Liver (tissue), 9 donors: ENCODE measurements around the gene MMS19. TPM values are rescaled to one million over a fixed set of nuclear protein-coding genes. Genes with fewer than 3 reads are reported as not detected.

Experiments used
- DNase-seq: peaks from one replicate; pipeline ENCODE4 v3.0.0-alpha.2; 2017; ENCODE audit warnings: low spot score
- H3K27ac ChIP-seq, 2 donors: one replicate each; pipeline ENCODE4 v1.7.0; 2013; ENCODE audit warnings: inconsistent platforms in 2 of 2, low read length in 2 of 2, control low read depth in 1 of 2, low read depth in 1 of 2, mild to moderate bottlenecking in 1 of 2
- H3K27me3 ChIP-seq, 4 donors: one replicate each; pipeline versions ENCODE4 v1.6.1 to v1.7.0; 2013; ENCODE audit warnings: low read length in 3 of 4, inconsistent platforms in 1 of 4, mild to moderate bottlenecking in 1 of 4, moderate library complexity in 1 of 4; ENCODE audit not compliant: control insufficient read depth in 4 of 4, insufficient read depth in 4 of 4
- H3K36me3 ChIP-seq, 4 donors: one replicate each; pipeline versions ENCODE4 v1.6.1 to v1.7.0; 2013; ENCODE audit warnings: low read length in 3 of 4, mild to moderate bottlenecking in 3 of 4, low read depth in 1 of 4, moderate library complexity in 1 of 4; ENCODE audit not compliant: control insufficient read depth in 4 of 4, insufficient read depth in 3 of 4
- H3K4me1 ChIP-seq, 4 donors: one replicate each; pipeline versions ENCODE4 v1.6.1 to v1.7.0; 2013; ENCODE audit warnings: low read length in 3 of 4, mild to moderate bottlenecking in 3 of 4, moderate library complexity in 1 of 4; ENCODE audit not compliant: control insufficient read depth in 4 of 4, insufficient read depth in 4 of 4
- H3K4me3 ChIP-seq, 3 donors: one replicate each; pipeline versions ENCODE4 v1.6.1 to v1.7.0; 2013; ENCODE audit warnings: low read length in 3 of 3, control low read depth in 1 of 3, low read depth in 1 of 3, mild to moderate bottlenecking in 1 of 3
- H3K9ac ChIP-seq, 2 donors: one replicate each; pipeline ENCODE4 v1.7.0; 2013; ENCODE audit warnings: low read length in 2 of 2, mild to moderate bottlenecking in 2 of 2, moderate library complexity in 2 of 2, control low read depth in 1 of 2, low read depth in 1 of 2
- H3K9me3 ChIP-seq, 4 donors: one replicate each; pipeline versions ENCODE4 v1.6.1 to v1.7.0; 2013; ENCODE audit warnings: low read length in 3 of 4; ENCODE audit not compliant: control insufficient read depth in 4 of 4
- FOXA2 ChIP-seq: IDR thresholded peaks from 2 replicates; pipeline ENCODE4 v1.6.1; 2016; ENCODE audit warnings: antibody characterized with exemption
- GABPA ChIP-seq, 2 donors: IDR thresholded peaks in 1 of 2; conservative IDR thresholded peaks in 1 of 2; 2 replicates each; pipeline ENCODE4 v1.6.1; 2016; ENCODE audit warnings: antibody characterized with exemption in 2 of 2, mild to moderate bottlenecking in 1 of 2, moderate library complexity in 1 of 2
- HNF4G ChIP-seq: IDR thresholded peaks from 2 replicates; pipeline ENCODE4 v1.6.1; 2016; ENCODE audit warnings: antibody characterized with exemption
- RXRA ChIP-seq, 2 donors: IDR thresholded peaks; 2 replicates each; pipeline ENCODE4 v1.6.1; 2017 to 2018; ENCODE audit warnings: antibody characterized with exemption in 2 of 2, mild to moderate bottlenecking in 1 of 2
- SP1 ChIP-seq: IDR thresholded peaks from 2 replicates; pipeline ENCODE4 v1.6.1; 2018; ENCODE audit warnings: antibody characterized with exemption, mild to moderate bottlenecking
- TAF1 ChIP-seq: conservative IDR thresholded peaks from 2 replicates; pipeline ENCODE4 v1.6.1; 2016; ENCODE audit warnings: antibody characterized with exemption, mild to moderate bottlenecking
- YY1 ChIP-seq: IDR thresholded peaks from 2 replicates; pipeline ENCODE4 v1.6.1; 2016; ENCODE audit warnings: antibody characterized with exemption, mild to moderate bottlenecking
- WGBS: extraction: QIAGEN DNeasy Blood & Tissue Kit; methylation state at CpG from one replicate; pipeline ENCODE4 v1.1.7; 2013; 5-methylcytosine and 5-hydroxymethylcytosine counted together
- polyA plus RNA-seq, 2 donors: library from polyadenylated mRNA; stranded (reverse) in 1 of 2; unstranded in 1 of 2; fragments of 200-250 nt in 1 of 2; fragments of >200 nt in 1 of 2; fragmentation: Nextera tagmentation in 1 of 2; extraction: Ambion mirVana in 1 of 2; gene quantifications; one replicate each; pipeline versions ENCODE4 v1.2.1 to v1.2.3, GENCODE V29; 2013 to 2015
- total RNA-seq, 2 donors: library from RNA; depleted of rRNA; stranded (reverse); fragments of >200 nt; gene quantifications; one replicate each; pipeline ENCODE4 v1.2.3, GENCODE V29; 2014
- TF ChIP-seq, protein P1 (sequence below): fragments of 150-350 bp; IDR thresholded peaks from 2 replicates; pipeline ENCODE4 v1.5.1; 2017; ENCODE audit warnings: improper control_type of control experiment, low read depth, low read length; ENCODE audit not compliant: missing input control
- TF ChIP-seq, protein P2 (sequence below): IDR thresholded peaks from 2 replicates; pipeline ENCODE4 v1.6.1; 2016; ENCODE audit warnings: antibody characterized with exemption
- TF ChIP-seq, protein P3 (sequence below): IDR thresholded peaks from 2 replicates; pipeline ENCODE4 v1.6.1; 2016; ENCODE audit warnings: antibody characterized with exemption
- donor health status: healthy.
- donor health status: healthy.
- donor health status: healthy.
- donor health status: healthy.
- donor health status: healthy.

MMS19 gene
- total and polyA plus RNA-seq, 4 donors, result 15.0 to 29.1 (median 24.1) TPM

DNA sequence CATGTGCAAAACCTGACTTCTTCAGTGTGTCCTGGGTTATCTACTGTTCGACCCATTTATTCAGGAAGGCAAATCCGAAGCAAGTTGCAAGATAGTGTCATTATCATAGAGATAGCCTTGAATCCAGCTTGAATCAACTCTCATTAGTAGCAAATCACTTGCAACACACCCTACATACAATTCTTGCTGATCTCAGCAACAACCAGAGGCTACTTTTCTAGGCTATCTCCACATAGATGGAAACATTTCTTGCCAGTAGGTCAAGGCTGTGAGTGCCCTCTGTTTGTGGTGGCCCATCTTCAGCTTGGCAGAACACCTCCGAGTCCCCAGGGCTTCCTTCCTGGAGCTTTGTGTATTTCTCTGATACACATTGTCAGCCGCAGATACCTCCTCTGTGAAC is 12.5 kb upstream of the MMS19 start:
- H3K4me1 ChIP-seq, result peaks cover 0 to 10% (median 7%) of the 10 kb centered on the region in 4 donors
- no peak overlapping the region for H3K27ac ChIP-seq
- no peak overlapping the region for H3K4me3 ChIP-seq
- H3K9me3 ChIP-seq, result no peaks in the 10 kb centered on the region
- no peaks in the 10 kb centered on the region for H3K36me3 ChIP-seq
- no peak overlapping the region for H3K9ac ChIP-seq
- no peak for DNase-seq
- 88% methylated on average over 4 of the region's 4 CpGs for WGBS
- TF ChIP-seq, protein P1, sequence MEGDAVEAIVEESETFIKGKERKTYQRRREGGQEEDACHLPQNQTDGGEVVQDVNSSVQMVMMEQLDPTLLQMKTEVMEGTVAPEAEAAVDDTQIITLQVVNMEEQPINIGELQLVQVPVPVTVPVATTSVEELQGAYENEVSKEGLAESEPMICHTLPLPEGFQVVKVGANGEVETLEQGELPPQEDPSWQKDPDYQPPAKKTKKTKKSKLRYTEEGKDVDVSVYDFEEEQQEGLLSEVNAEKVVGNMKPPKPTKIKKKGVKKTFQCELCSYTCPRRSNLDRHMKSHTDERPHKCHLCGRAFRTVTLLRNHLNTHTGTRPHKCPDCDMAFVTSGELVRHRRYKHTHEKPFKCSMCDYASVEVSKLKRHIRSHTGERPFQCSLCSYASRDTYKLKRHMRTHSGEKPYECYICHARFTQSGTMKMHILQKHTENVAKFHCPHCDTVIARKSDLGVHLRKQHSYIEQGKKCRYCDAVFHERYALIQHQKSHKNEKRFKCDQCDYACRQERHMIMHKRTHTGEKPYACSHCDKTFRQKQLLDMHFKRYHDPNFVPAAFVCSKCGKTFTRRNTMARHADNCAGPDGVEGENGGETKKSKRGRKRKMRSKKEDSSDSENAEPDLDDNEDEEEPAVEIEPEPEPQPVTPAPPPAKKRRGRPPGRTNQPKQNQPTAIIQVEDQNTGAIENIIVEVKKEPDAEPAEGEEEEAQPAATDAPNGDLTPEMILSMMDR, result no peak
- TF ChIP-seq FOXA2 (no peak), SP1 (no peak), RXRA (IDR thresholded peaks at IDR 0.05) (no peak)
- TF ChIP-seq, protein P2, sequence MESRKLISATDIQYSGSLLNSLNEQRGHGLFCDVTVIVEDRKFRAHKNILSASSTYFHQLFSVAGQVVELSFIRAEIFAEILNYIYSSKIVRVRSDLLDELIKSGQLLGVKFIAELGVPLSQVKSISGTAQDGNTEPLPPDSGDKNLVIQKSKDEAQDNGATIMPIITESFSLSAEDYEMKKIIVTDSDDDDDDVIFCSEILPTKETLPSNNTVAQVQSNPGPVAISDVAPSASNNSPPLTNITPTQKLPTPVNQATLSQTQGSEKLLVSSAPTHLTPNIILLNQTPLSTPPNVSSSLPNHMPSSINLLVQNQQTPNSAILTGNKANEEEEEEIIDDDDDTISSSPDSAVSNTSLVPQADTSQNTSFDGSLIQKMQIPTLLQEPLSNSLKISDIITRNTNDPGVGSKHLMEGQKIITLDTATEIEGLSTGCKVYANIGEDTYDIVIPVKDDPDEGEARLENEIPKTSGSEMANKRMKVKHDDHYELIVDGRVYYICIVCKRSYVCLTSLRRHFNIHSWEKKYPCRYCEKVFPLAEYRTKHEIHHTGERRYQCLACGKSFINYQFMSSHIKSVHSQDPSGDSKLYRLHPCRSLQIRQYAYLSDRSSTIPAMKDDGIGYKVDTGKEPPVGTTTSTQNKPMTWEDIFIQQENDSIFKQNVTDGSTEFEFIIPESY, result no peak
- TF ChIP-seq, protein P3, sequence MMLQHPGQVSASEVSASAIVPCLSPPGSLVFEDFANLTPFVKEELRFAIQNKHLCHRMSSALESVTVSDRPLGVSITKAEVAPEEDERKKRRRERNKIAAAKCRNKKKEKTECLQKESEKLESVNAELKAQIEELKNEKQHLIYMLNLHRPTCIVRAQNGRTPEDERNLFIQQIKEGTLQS, result no peak
- H3K27me3 ChIP-seq, result no peaks in the 10 kb centered on the region

DNA sequence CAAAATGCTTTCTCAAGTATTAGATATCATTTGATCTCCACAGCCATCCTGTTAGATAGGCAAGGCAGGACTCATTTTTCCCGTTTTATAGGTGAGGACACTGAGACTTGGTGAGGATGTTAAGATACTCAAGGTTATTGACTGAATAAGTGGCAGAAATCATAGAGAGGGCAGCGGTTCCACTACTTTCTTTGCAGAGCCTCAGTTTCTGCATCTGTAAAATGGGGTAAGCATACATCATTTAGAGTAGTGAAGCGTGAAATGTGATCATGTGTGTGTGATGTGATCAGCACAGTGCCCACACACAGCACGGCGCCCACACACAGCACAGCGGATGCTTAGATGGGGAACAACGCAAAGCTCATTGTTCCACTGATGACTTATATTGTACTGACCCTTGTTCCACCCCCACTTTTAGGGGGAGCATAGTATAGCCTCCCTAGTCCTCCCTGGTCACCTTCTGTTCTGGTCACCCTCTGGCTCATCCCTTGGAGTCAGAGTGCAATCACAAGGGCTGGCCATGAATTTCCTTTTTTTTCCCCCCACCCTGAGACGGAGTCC is 11.0 kb upstream of the MMS19 start:
- H3K36me3 ChIP-seq, result no peaks in the 10 kb centered on the region
- 93% methylated on average over 8 of the region's 8 CpGs for WGBS
- no peak overlapping the region for H3K27ac ChIP-seq
- no peaks in the 10 kb centered on the region for H3K9me3 ChIP-seq
- H3K4me3 ChIP-seq, result no peak overlapping the region
- H3K9ac ChIP-seq, result no peak overlapping the region
- TF ChIP-seq TAF1, result no peak
- TF ChIP-seq, protein P2, result no peak
- TF ChIP-seq, protein P3, result no peak
- no peak for TF ChIP-seq FOXA2
- TF ChIP-seq, protein P1, result no peak
- no peak for TF ChIP-seq HNF4G
- TF ChIP-seq SP1, result no peak
- no peak for TF ChIP-seq YY1
- no peak for TF ChIP-seq GABPA (IDR thresholded peaks at IDR 0.05 in 1 of 2, conservative IDR thresholded peaks at IDR 0.05 in 1 of 2)
- peaks cover 0 to 4% (median 1%) of the 10 kb centered on the region in 4 donors for H3K4me1 ChIP-seq
- DNase-seq, result no peak
- H3K27me3 ChIP-seq, result no peaks in the 10 kb centered on the region
